PFSK-1 (cell line): ENCODE results near the gene TSEN2.

Experiments used
- FOXP2 ChIP-seq: optimal IDR thresholded peaks from 2 replicates; pipeline ENCODE3; 2011; ENCODE audit warnings: borderline replicate concordance, control low read depth, inconsistent platforms; ENCODE audit not compliant: insufficient read depth; ENCODE audit errors: extremely low read length, extremely low read depth
- POLR2AphosphoS5 ChIP-seq: IDR thresholded peaks from 2 replicates; pipeline ENCODE4 v1.6.1; 2012; ENCODE audit warnings: low read depth, mild to moderate bottlenecking, control low read depth, low read length, moderate library complexity
- REST ChIP-seq, 2 experiments: IDR thresholded peaks; 2 replicates each; pipeline versions ENCODE4 v1.6.1 to v1.8.0; 2011 to 2012; ENCODE audit warnings: low read depth in 2 of 2, low read length in 2 of 2, control low read depth in 1 of 2, inconsistent platforms in 1 of 2, mild to moderate bottlenecking in 1 of 2, moderate library complexity in 1 of 2; ENCODE audit not compliant: insufficient read depth in 1 of 2
- SIN3A ChIP-seq: IDR thresholded peaks from 2 replicates; pipeline ENCODE4 v1.6.1; 2012; ENCODE audit warnings: mild to moderate bottlenecking, low read length, moderate library complexity, borderline replicate concordance; ENCODE audit not compliant: insufficient read depth
- TAF1 ChIP-seq: IDR thresholded peaks from 2 replicates; pipeline ENCODE4 v1.6.1; 2012; ENCODE audit warnings: low read length, control low read depth, borderline replicate concordance; ENCODE audit not compliant: insufficient read depth

- TF ChIP-seq POLR2AphosphoS5 (peak; percentile 93), TAF1 (peak; percentile 84), SIN3A (no peak), REST (IDR thresholded peaks at IDR 0.05; ENCODE audit: insufficient read depth in 1 of 2, low read depth in 2 of 2, low read length in 2 of 2) (peak in 1 of 2 experiments; percentile 52; a peak in 2 of 4 replicates), FOXP2 (peak; percentile 79)
Observed at GRCh38 chr3:12556690-12557472, 72.6 kb downstream of the TSEN2 start, which contains the start of gene MKRN2.
